CD14-positive monocyte (primary cell): ENCODE data around the gene LRRC49. TPM values are rescaled to one million over a fixed set of nuclear protein-coding genes. Genes with fewer than 3 reads are reported as not detected.

Source experiments
- DNase-seq, 3 donors: peaks; one replicate each; pipeline ENCODE4 v3.0.0-alpha.2; 2011 to 2022
- H2AFZ ChIP-seq: 2 replicates; pipeline ENCODE4 v1.6.0; 2012; ENCODE audit warnings: mild to moderate bottlenecking, low read depth, low read length, inconsistent platforms; ENCODE audit not compliant: insufficient read depth, poor library complexity, severe bottlenecking
- H3K27ac ChIP-seq, 2 donors: 1 replicate in 1 of 2; 2 replicates in 1 of 2; pipeline ENCODE4 v1.5.1; 2012 to 2013; ENCODE audit warnings: low read length in 2 of 2, control low read depth in 1 of 2, inconsistent platforms in 1 of 2, low read depth in 1 of 2, mild to moderate bottlenecking in 1 of 2
- H3K27me3 ChIP-seq, 2 donors: one replicate each; pipeline versions ENCODE4 v1.6.0 to v1.6.1; 2011 to 2013; ENCODE audit warnings: low read length in 2 of 2; ENCODE audit not compliant: control insufficient read depth in 2 of 2, insufficient read depth in 2 of 2
- H3K36me3 ChIP-seq, 2 donors: replicated peaks in 1 of 2; 1 replicate in 1 of 2; 2 replicates in 1 of 2; pipeline versions ENCODE4 v1.5.1 to v1.6.1; 2012 to 2013; ENCODE audit warnings: low read length in 2 of 2, control low read depth in 1 of 2, inconsistent platforms in 1 of 2, mild to moderate bottlenecking in 1 of 2; ENCODE audit not compliant: insufficient read depth in 2 of 2, control insufficient read depth in 1 of 2
- H3K4me1 ChIP-seq, 2 donors: 1 replicate in 1 of 2; 2 replicates in 1 of 2; pipeline versions ENCODE4 v1.5.1 to v1.6.1; 2012 to 2013; ENCODE audit warnings: low read length in 2 of 2, control low read depth in 1 of 2, inconsistent platforms in 1 of 2, mild to moderate bottlenecking in 1 of 2, moderate library complexity in 1 of 2; ENCODE audit not compliant: insufficient read depth in 2 of 2, control insufficient read depth in 1 of 2
- H3K4me2 ChIP-seq: replicated peaks from 2 replicates; pipeline ENCODE3; 2012; ENCODE audit warnings: low read length, moderate library complexity, mild to moderate bottlenecking; ENCODE audit not compliant: poor library complexity, severe bottlenecking; ENCODE audit errors: extremely low read depth
- H3K4me3 ChIP-seq, 3 experiments: fragments of 200-600 bp in 1 of 3; sonication (generic) in 1 of 3; replicated peaks in 1 of 3; 1 replicate in 2 of 3; 2 replicates in 1 of 3; pipeline ENCODE4 v1.5.1; 2011 to 2013; ENCODE audit warnings: low read length in 3 of 3, mild to moderate bottlenecking in 3 of 3, control low read depth in 2 of 3, low read depth in 2 of 3, inconsistent platforms in 1 of 3, moderate library complexity in 1 of 3
- H3K79me2 ChIP-seq: 2 replicates; pipeline ENCODE4 v1.6.0; 2012; ENCODE audit warnings: mild to moderate bottlenecking, control low read depth, inconsistent platforms, low read length, moderate library complexity; ENCODE audit not compliant: insufficient read depth
- H3K9ac ChIP-seq: 2 replicates; pipeline ENCODE4 v1.6.0; 2017; ENCODE audit warnings: low read length, mild to moderate bottlenecking; ENCODE audit not compliant: insufficient read depth, poor library complexity, severe bottlenecking
- H3K9me3 ChIP-seq, 2 donors: replicated peaks in 1 of 2; 1 replicate in 1 of 2; 2 replicates in 1 of 2; pipeline versions ENCODE4 v1.5.1 to v1.6.1; 2012 to 2013; ENCODE audit warnings: low read length in 2 of 2, control low read depth in 1 of 2; ENCODE audit not compliant: control insufficient read depth in 1 of 2, insufficient read depth in 1 of 2
- H4K20me1 ChIP-seq: 2 replicates; pipeline ENCODE4 v1.6.0; 2012; ENCODE audit warnings: mild to moderate bottlenecking, low read length, control low read depth, moderate library complexity; ENCODE audit not compliant: insufficient read depth
- H3K27ac Mint-ChIP-seq, 7 donors: one replicate each; pipeline ENCODE4 v1.8.0; 2020; ENCODE audit warnings: mild to moderate bottlenecking in 7 of 7, mixed read lengths in 7 of 7, moderate library complexity in 6 of 7, inconsistent platforms in 2 of 7
- H3K27me3 Mint-ChIP-seq, 3 donors: one replicate each; pipeline ENCODE4 v1.8.0; 2021 to 2022; ENCODE audit warnings: low read depth in 3 of 3, mild to moderate bottlenecking in 3 of 3, mixed read lengths in 3 of 3, moderate library complexity in 3 of 3, inconsistent platforms in 1 of 3
- H3K36me3 Mint-ChIP-seq, 2 donors: one replicate each; pipeline ENCODE4 v1.8.0; 2020; ENCODE audit warnings: mixed read lengths in 2 of 2, inconsistent platforms in 1 of 2, mild to moderate bottlenecking in 1 of 2
- H3K4me1 Mint-ChIP-seq: one replicate; pipeline ENCODE4 v1.8.0; 2020; ENCODE audit warnings: mild to moderate bottlenecking, mixed read lengths
- H3K4me3 Mint-ChIP-seq, 2 donors: one replicate each; pipeline ENCODE4 v1.8.0; 2020; ENCODE audit warnings: mild to moderate bottlenecking in 2 of 2, mixed read lengths in 2 of 2, moderate library complexity in 1 of 2
- H3K9me3 Mint-ChIP-seq, 7 donors: one replicate each; pipeline ENCODE4 v1.8.0; 2020 to 2022; ENCODE audit warnings: mixed read lengths in 7 of 7, mild to moderate bottlenecking in 6 of 7, moderate library complexity in 6 of 7, inconsistent platforms in 2 of 7
- WGBS: methylation state at CpG from one replicate; pipeline ENCODE4 v1.1.5; 2013; ENCODE audit warnings: missing lambda C conversion rate; ENCODE audit not compliant: insufficient coverage; 5-methylcytosine and 5-hydroxymethylcytosine counted together
- intact Hi-C, 2 donors: fragments of 100-400 bp; cut with micrococcal nuclease; formaldehyde crosslinking; loops; one replicate each; pipeline versions ENCODE4 v1.15.0 to v1.15.1; 2023
- polyA plus RNA-seq, 3 donors: library from polyadenylated mRNA; depleted of rRNA in 1 of 3; unstranded in 2 of 3; stranded (reverse) in 1 of 3; fragments of 300-500 nt in 2 of 3; fragments of >200 nt in 1 of 3; fragmentation: Illumina TruSeq in 2 of 3; gene quantifications; 1 replicate in 2 of 3; 2 replicates in 1 of 3; pipeline ENCODE4 v1.2.3, GENCODE V29; 2012 to 2021
- TF ChIP-seq, protein P1 (sequence below): fragments of 200-600 bp; IDR thresholded peaks from one replicate; pipeline ENCODE4 v1.8.0; 2022; ENCODE audit warnings: antibody characterized with exemption, mild to moderate bottlenecking

LRRC49 gene
- polyA plus RNA-seq, 3 donors = 0.08 to 0.51 (median 0.24) TPM

DNA sequence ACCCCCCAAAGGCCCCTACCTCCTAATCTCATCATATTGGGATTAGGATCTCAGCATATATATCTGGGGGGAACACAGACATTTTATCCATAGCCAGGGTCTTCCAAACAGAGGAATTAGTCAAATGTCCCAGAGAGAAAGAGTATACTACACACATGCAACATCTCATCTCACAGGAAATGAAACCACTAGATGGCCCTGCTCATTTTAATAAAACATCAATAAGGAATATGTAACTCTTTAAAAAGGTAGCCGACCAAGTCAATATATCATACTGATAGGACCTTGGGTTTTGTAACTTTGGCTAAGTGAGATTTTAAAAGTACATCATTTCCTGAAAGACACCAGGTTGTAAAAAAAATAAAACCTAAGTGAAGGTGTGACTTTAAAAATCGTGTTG is 177.1 kb downstream of the LRRC49 start:
- Histone ChIP-seq H3K27ac (no peak overlapping the region), H4K20me1 (no peaks in the 10 kb centered on the region), H3K4me1 (no peaks in the 10 kb centered on the region), H3K27me3 (no peaks in the 10 kb centered on the region), H3K4me3 (no peak overlapping the region), H3K4me2 (no peak overlapping the region), H3K9ac (no peak overlapping the region), H3K79me2 (no peaks in the 10 kb centered on the region), H2AFZ (no peak overlapping the region), H3K9me3 (no peaks in the 10 kb centered on the region), H3K36me3 (no peaks in the 10 kb centered on the region)
- no peaks in the 10 kb centered on the region for H3K4me1 Mint-ChIP-seq
- H3K27ac Mint-ChIP-seq = no peak overlapping the region
- TF ChIP-seq, protein P1, sequence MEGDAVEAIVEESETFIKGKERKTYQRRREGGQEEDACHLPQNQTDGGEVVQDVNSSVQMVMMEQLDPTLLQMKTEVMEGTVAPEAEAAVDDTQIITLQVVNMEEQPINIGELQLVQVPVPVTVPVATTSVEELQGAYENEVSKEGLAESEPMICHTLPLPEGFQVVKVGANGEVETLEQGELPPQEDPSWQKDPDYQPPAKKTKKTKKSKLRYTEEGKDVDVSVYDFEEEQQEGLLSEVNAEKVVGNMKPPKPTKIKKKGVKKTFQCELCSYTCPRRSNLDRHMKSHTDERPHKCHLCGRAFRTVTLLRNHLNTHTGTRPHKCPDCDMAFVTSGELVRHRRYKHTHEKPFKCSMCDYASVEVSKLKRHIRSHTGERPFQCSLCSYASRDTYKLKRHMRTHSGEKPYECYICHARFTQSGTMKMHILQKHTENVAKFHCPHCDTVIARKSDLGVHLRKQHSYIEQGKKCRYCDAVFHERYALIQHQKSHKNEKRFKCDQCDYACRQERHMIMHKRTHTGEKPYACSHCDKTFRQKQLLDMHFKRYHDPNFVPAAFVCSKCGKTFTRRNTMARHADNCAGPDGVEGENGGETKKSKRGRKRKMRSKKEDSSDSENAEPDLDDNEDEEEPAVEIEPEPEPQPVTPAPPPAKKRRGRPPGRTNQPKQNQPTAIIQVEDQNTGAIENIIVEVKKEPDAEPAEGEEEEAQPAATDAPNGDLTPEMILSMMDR = no peak
- 67% methylated on average over 1 of the region's 2 CpGs for WGBS
- peaks cover 1 to 4% (median 1%) of the 10 kb centered on the region in 3 donors for H3K27me3 Mint-ChIP-seq
- no peak for DNase-seq
- H3K4me3 Mint-ChIP-seq = no peak overlapping the region
- no peaks in the 10 kb centered on the region for H3K36me3 Mint-ChIP-seq
- peaks cover 0 to 13% (median 3%) of the 10 kb centered on the region in 7 donors for H3K9me3 Mint-ChIP-seq
- intact Hi-C loops = no loop called here

- Mint-ChIP-seq H3K36me3 (no peaks in the 10 kb centered on the region), H3K27me3 (peaks cover 0 to 5% (median 1%) of the 10 kb centered on the region in 3 donors), H3K4me3 (no peak overlapping the region), H3K27ac (no peak overlapping the region), H3K4me1 (no peaks in the 10 kb centered on the region), H3K9me3 (peaks cover 0 to 16% (median 5%) of the 10 kb centered on the region in 7 donors)
- H4K20me1 ChIP-seq = no peaks in the 10 kb centered on the region
- TF ChIP-seq, protein P1 = no peak
- no peak for DNase-seq
- no peak overlapping the region for H3K27ac ChIP-seq
- H3K9ac ChIP-seq = no peak overlapping the region
- H3K4me2 ChIP-seq = no peak overlapping the region
- no peaks in the 10 kb centered on the region for H3K27me3 ChIP-seq
- intact Hi-C loops = no loop called here
- H2AFZ ChIP-seq = no peak overlapping the region
- no peaks in the 10 kb centered on the region for H3K4me1 ChIP-seq
- H3K79me2 ChIP-seq = no peaks in the 10 kb centered on the region
- no peaks in the 10 kb centered on the region for H3K9me3 ChIP-seq
- H3K4me3 ChIP-seq = no peak overlapping the region
- H3K36me3 ChIP-seq = no peaks in the 10 kb centered on the region
Observed at GRCh38 chr15:71071529-71071928, 178.9 kb downstream of the LRRC49 start.
